K562 treated with DMSO at 1 percent for 4 hours (cell line): ENCODE measurements around the gene TAF1C. TPM values are rescaled to one million over a fixed set of nuclear protein-coding genes. Genes with fewer than 3 reads are reported as not detected.

Experiments used
- total RNA-seq: library from RNA; unstranded; fragments of 300-600 nt; gene quantifications from 2 replicates; pipeline ENCODE4 v1.2.3, GENCODE V29; 2022; ENCODE audit not compliant: insufficient read depth

Gene TAF1C, protein sequence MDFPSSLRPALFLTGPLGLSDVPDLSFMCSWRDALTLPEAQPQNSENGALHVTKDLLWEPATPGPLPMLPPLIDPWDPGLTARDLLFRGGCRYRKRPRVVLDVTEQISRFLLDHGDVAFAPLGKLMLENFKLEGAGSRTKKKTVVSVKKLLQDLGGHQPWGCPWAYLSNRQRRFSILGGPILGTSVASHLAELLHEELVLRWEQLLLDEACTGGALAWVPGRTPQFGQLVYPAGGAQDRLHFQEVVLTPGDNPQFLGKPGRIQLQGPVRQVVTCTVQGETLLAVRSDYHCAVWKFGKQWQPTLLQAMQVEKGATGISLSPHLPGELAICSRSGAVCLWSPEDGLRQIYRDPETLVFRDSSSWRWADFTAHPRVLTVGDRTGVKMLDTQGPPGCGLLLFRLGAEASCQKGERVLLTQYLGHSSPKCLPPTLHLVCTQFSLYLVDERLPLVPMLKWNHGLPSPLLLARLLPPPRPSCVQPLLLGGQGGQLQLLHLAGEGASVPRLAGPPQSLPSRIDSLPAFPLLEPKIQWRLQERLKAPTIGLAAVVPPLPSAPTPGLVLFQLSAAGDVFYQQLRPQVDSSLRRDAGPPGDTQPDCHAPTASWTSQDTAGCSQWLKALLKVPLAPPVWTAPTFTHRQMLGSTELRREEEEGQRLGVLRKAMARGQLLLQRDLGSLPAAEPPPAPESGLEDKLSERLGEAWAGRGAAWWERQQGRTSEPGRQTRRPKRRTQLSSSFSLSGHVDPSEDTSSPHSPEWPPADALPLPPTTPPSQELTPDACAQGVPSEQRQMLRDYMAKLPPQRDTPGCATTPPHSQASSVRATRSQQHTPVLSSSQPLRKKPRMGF
- 15.6 and 27.6 TPM in 2 replicates for total RNA-seq

DNA sequence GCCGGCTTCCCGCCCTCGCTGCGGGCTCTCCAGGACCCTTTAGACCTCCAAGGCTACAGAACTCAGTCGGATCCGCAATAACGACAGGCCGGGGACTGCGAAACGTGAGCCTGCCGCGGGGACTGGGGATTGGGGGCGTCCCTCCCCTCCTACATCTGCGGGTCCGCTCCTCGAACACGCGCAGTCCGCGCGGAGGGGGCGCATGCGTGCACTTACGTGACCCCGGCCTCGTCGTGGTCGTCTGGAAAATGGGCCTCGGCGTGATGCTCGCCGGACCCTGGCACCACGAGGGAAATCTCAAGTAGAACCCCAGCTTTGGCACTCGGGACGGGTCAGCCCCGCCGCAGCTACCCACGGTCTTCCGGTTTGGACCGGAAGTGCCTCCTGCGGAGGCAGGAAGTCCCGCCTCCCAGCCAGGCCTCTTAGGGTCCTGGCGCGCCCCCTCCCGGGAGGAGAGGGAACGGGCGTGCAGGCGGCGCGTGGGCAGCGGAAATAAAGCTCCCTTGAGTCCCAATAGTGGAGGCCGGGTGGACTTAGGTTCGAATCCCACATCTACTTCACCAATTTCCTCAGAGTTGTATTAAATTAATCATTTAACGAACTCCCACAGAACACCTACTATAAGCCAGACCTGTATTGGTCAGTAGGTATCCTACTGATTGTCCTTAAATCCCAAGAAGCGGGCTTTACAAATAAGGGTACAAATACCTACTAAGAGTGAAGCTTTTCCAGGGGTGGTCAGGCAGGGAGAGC lies at the start of gene TAF1C:
Gene TAF1C (minus strand): TSS at position 373 of the 753 bp plus-strand sequence. CDS start 2,069 bp downstream, outside the sequence.

DNA sequence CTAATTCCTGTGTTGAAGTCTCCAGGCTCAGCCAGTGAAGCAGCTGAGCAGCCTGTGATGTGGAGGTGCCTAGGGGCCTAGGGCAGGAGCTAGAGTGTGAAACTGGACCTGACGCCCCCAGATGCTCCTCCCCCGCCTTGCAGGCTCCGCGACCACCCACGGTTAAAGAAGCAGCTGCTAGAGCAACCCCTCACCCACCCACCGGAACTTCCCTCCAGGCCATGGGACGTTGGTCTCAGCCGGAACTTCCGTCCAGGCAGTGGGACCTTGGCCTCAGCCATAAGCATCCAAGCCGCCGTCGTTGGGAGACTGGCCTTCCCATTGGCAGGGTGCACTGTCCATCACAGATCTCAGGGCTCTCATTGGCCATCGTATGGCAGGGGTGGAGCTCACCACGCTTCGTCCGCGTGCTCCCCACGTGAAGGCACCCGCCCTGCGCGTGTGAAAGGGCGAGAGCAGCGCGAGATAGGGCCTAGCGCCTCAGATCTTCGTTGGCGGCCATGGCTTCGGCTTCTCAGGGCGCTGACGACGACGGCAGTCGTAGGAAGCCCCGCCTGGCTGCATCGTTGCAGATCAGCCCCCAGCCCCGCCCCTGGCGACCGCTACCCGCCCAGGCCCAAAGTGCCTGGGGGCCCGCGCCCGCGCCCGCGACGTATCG lies 4.0 kb upstream of the TAF1C start, which contains the start of gene ADAD2:
Gene ADAD2 (plus strand): TSS at position 427 of the 658 bp plus-strand sequence. CDS start 74 bp downstream, at position 501.

DNA sequence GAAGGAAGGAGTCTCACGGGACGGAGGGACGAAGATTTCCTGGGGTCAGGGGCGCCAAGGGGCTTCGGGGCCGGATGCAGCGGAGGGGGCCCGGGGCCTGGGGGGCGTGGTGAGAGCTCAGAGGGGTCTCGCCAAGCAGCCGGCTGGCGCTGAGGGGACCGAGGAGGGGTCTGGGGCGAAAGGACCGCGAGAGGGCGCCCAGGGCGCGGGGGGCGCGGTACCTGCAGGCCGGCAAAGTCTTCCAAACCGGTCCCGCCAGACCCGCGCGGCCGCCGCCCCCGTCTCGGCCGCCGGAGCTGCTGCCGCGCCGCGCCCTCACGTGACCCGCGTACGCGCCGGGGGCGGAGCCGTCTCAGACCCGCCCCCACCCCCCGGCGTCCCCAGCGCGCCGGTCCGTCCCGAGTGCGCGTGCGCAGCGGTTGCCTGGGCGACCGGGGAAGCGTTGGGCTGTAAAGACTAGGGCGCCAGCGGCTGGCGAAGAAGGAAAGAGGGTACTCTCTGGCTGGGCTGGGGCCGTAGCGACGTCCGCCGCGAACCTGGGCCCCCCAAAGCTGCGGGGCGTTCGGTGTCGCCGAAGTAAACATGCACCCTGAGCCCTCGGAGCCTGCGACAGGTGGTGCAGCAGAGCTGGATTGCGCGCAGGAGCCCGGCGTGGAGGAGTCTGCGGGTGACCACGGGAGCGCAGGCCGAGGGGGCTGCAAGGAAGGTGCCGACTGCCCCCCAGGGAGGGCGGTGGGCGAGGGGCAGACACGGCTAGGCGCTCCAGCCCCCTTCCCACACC lies 41.8 kb downstream of the TAF1C start, which contains the start of the genes DNAAF1 and HSDL1:
Gene DNAAF1 (plus strand): TSS at position 450 of the 781 bp plus-strand sequence. CDS start 133 bp downstream, at position 583.
Gene HSDL1 (minus strand): TSS at position 319 of the 781 bp plus-strand sequence. CDS start 13,856 bp downstream, outside the sequence.

Other genes with a start within 250 kb of the TAF1C start
- gene OSGIN1, start 233.8 kb downstream of the TAF1C start, total RNA-seq: 8.4 and 12.5 TPM in 2 replicates
- gene NECAB2, start 218.8 kb downstream of the TAF1C start, total RNA-seq: not detected in 2 replicates
- gene SLC38A8, start 144.3 kb downstream of the TAF1C start, total RNA-seq: not detected in 2 replicates
- gene MBTPS1, start 70.1 kb downstream of the TAF1C start, total RNA-seq: 75.4 and 83.6 TPM in 2 replicates
- gene HSDL1, start 41.9 kb downstream of the TAF1C start, total RNA-seq: 35.6 and 48.7 TPM in 2 replicates
- gene DNAAF1, start 41.7 kb downstream of the TAF1C start, total RNA-seq: 0.15 TPM in 1 of 2 replicates, not detected in the other
- gene ADAD2, start 4.1 kb upstream of the TAF1C start, total RNA-seq: not detected in 2 replicates
- not detected in 2 replicates for gene KCNG4, start 53.0 kb upstream of the TAF1C start, total RNA-seq
- not detected in 2 replicates for gene WFDC1, start 107.8 kb upstream of the TAF1C start, total RNA-seq
- gene ATP2C2, start 181.5 kb upstream of the TAF1C start, total RNA-seq: not detected in 2 replicates